CD14-positive monocyte (primary cell): Measurements from ENCODE around the gene CSF1R. TPM values are rescaled to one million over a fixed set of nuclear protein-coding genes. Genes with fewer than 3 reads are reported as not detected.

Experiments used
- DNase-seq, 3 donors: peaks; one replicate each; pipeline ENCODE4 v3.0.0-alpha.2; 2011 to 2022
- H2AFZ ChIP-seq: 2 replicates; pipeline ENCODE4 v1.6.0; 2012; ENCODE audit warnings: mild to moderate bottlenecking, low read depth, low read length, inconsistent platforms; ENCODE audit not compliant: insufficient read depth, poor library complexity, severe bottlenecking
- H3K27ac ChIP-seq, 2 donors: 1 replicate in 1 of 2; 2 replicates in 1 of 2; pipeline ENCODE4 v1.5.1; 2012 to 2013; ENCODE audit warnings: low read length in 2 of 2, control low read depth in 1 of 2, inconsistent platforms in 1 of 2, low read depth in 1 of 2, mild to moderate bottlenecking in 1 of 2
- H3K27me3 ChIP-seq, 2 donors: one replicate each; pipeline versions ENCODE4 v1.6.0 to v1.6.1; 2011 to 2013; ENCODE audit warnings: low read length in 2 of 2; ENCODE audit not compliant: control insufficient read depth in 2 of 2, insufficient read depth in 2 of 2
- H3K36me3 ChIP-seq, 2 donors: replicated peaks in 1 of 2; 1 replicate in 1 of 2; 2 replicates in 1 of 2; pipeline versions ENCODE4 v1.5.1 to v1.6.1; 2012 to 2013; ENCODE audit warnings: low read length in 2 of 2, control low read depth in 1 of 2, inconsistent platforms in 1 of 2, mild to moderate bottlenecking in 1 of 2; ENCODE audit not compliant: insufficient read depth in 2 of 2, control insufficient read depth in 1 of 2
- H3K4me1 ChIP-seq, 2 donors: 1 replicate in 1 of 2; 2 replicates in 1 of 2; pipeline versions ENCODE4 v1.5.1 to v1.6.1; 2012 to 2013; ENCODE audit warnings: low read length in 2 of 2, control low read depth in 1 of 2, inconsistent platforms in 1 of 2, mild to moderate bottlenecking in 1 of 2, moderate library complexity in 1 of 2; ENCODE audit not compliant: insufficient read depth in 2 of 2, control insufficient read depth in 1 of 2
- H3K4me2 ChIP-seq: replicated peaks from 2 replicates; pipeline ENCODE3; 2012; ENCODE audit warnings: low read length, moderate library complexity, mild to moderate bottlenecking; ENCODE audit not compliant: poor library complexity, severe bottlenecking; ENCODE audit errors: extremely low read depth
- H3K4me3 ChIP-seq, 3 experiments: fragments of 200-600 bp in 1 of 3; sonication (generic) in 1 of 3; replicated peaks in 1 of 3; 1 replicate in 2 of 3; 2 replicates in 1 of 3; pipeline ENCODE4 v1.5.1; 2011 to 2013; ENCODE audit warnings: low read length in 3 of 3, mild to moderate bottlenecking in 3 of 3, control low read depth in 2 of 3, low read depth in 2 of 3, inconsistent platforms in 1 of 3, moderate library complexity in 1 of 3
- H3K79me2 ChIP-seq: 2 replicates; pipeline ENCODE4 v1.6.0; 2012; ENCODE audit warnings: mild to moderate bottlenecking, control low read depth, inconsistent platforms, low read length, moderate library complexity; ENCODE audit not compliant: insufficient read depth
- H3K9ac ChIP-seq: 2 replicates; pipeline ENCODE4 v1.6.0; 2017; ENCODE audit warnings: low read length, mild to moderate bottlenecking; ENCODE audit not compliant: insufficient read depth, poor library complexity, severe bottlenecking
- H3K9me3 ChIP-seq, 2 donors: replicated peaks in 1 of 2; 1 replicate in 1 of 2; 2 replicates in 1 of 2; pipeline versions ENCODE4 v1.5.1 to v1.6.1; 2012 to 2013; ENCODE audit warnings: low read length in 2 of 2, control low read depth in 1 of 2; ENCODE audit not compliant: control insufficient read depth in 1 of 2, insufficient read depth in 1 of 2
- H4K20me1 ChIP-seq: 2 replicates; pipeline ENCODE4 v1.6.0; 2012; ENCODE audit warnings: mild to moderate bottlenecking, low read length, control low read depth, moderate library complexity; ENCODE audit not compliant: insufficient read depth
- H3K27ac Mint-ChIP-seq, 7 donors: one replicate each; pipeline ENCODE4 v1.8.0; 2020; ENCODE audit warnings: mild to moderate bottlenecking in 7 of 7, mixed read lengths in 7 of 7, moderate library complexity in 6 of 7, inconsistent platforms in 2 of 7
- H3K27me3 Mint-ChIP-seq, 3 donors: one replicate each; pipeline ENCODE4 v1.8.0; 2021 to 2022; ENCODE audit warnings: low read depth in 3 of 3, mild to moderate bottlenecking in 3 of 3, mixed read lengths in 3 of 3, moderate library complexity in 3 of 3, inconsistent platforms in 1 of 3
- H3K36me3 Mint-ChIP-seq, 2 donors: one replicate each; pipeline ENCODE4 v1.8.0; 2020; ENCODE audit warnings: mixed read lengths in 2 of 2, inconsistent platforms in 1 of 2, mild to moderate bottlenecking in 1 of 2
- H3K4me1 Mint-ChIP-seq: one replicate; pipeline ENCODE4 v1.8.0; 2020; ENCODE audit warnings: mild to moderate bottlenecking, mixed read lengths
- H3K4me3 Mint-ChIP-seq, 2 donors: one replicate each; pipeline ENCODE4 v1.8.0; 2020; ENCODE audit warnings: mild to moderate bottlenecking in 2 of 2, mixed read lengths in 2 of 2, moderate library complexity in 1 of 2
- H3K9me3 Mint-ChIP-seq, 7 donors: one replicate each; pipeline ENCODE4 v1.8.0; 2020 to 2022; ENCODE audit warnings: mixed read lengths in 7 of 7, mild to moderate bottlenecking in 6 of 7, moderate library complexity in 6 of 7, inconsistent platforms in 2 of 7
- WGBS: methylation state at CpG from one replicate; pipeline ENCODE4 v1.1.5; 2013; ENCODE audit warnings: missing lambda C conversion rate; ENCODE audit not compliant: insufficient coverage; 5-methylcytosine and 5-hydroxymethylcytosine counted together
- intact Hi-C, 2 donors: fragments of 100-400 bp; cut with micrococcal nuclease; formaldehyde crosslinking; loops; one replicate each; pipeline versions ENCODE4 v1.15.0 to v1.15.1; 2023
- polyA plus RNA-seq, 3 donors: library from polyadenylated mRNA; depleted of rRNA in 1 of 3; unstranded in 2 of 3; stranded (reverse) in 1 of 3; fragments of 300-500 nt in 2 of 3; fragments of >200 nt in 1 of 3; fragmentation: Illumina TruSeq in 2 of 3; gene quantifications; 1 replicate in 2 of 3; 2 replicates in 1 of 3; pipeline ENCODE4 v1.2.3, GENCODE V29; 2012 to 2021
- TF ChIP-seq, protein P1 (sequence below): fragments of 200-600 bp; IDR thresholded peaks from one replicate; pipeline ENCODE4 v1.8.0; 2022; ENCODE audit warnings: antibody characterized with exemption, mild to moderate bottlenecking

CSF1R gene
- polyA plus RNA-seq, 3 donors = 180 to 332 (median 242) TPM

DNA sequence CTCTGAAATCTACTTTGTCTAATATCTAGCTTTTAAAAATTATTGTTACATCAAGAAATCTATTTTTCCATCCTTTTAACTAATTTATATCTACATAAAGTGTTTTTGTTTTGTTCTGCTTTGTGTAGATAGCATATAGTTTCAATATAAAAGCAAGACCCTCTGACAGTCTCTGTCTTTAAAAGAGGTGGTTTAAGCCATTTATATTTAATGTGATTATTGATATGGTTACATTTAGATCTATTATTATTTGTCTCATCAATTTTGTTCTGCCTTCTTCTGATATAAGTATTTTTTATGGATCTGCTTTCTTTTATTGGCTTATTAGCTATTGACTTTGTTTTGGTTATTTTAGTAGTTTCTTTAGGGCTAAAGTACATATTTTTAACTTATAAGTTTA is 69.8 kb downstream of the CSF1R start:
- Histone ChIP-seq H3K79me2 (no peaks in the 10 kb centered on the region), H2AFZ (no peak overlapping the region), H3K27ac (no peak overlapping the region), H3K36me3 (peaks cover 97 to 100% of the 10 kb centered on the region in 2 donors), H3K9me3 (peaks cover 12 to 13% of the 10 kb centered on the region in 2 donors), H3K4me1 (no peaks in the 10 kb centered on the region), H3K4me3 (no peak overlapping the region), H3K4me2 (no peak overlapping the region), H3K27me3 (no peaks in the 10 kb centered on the region), H4K20me1 (no peaks in the 10 kb centered on the region), H3K9ac (no peak overlapping the region)
- TF ChIP-seq, protein P1, sequence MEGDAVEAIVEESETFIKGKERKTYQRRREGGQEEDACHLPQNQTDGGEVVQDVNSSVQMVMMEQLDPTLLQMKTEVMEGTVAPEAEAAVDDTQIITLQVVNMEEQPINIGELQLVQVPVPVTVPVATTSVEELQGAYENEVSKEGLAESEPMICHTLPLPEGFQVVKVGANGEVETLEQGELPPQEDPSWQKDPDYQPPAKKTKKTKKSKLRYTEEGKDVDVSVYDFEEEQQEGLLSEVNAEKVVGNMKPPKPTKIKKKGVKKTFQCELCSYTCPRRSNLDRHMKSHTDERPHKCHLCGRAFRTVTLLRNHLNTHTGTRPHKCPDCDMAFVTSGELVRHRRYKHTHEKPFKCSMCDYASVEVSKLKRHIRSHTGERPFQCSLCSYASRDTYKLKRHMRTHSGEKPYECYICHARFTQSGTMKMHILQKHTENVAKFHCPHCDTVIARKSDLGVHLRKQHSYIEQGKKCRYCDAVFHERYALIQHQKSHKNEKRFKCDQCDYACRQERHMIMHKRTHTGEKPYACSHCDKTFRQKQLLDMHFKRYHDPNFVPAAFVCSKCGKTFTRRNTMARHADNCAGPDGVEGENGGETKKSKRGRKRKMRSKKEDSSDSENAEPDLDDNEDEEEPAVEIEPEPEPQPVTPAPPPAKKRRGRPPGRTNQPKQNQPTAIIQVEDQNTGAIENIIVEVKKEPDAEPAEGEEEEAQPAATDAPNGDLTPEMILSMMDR = no peak
- DNase-seq = no peak
- Mint-ChIP-seq H3K4me1 (no peaks in the 10 kb centered on the region), H3K4me3 (no peak overlapping the region), H3K27me3 (no peaks in the 10 kb centered on the region), H3K27ac (no peak overlapping the region), H3K9me3 (peaks cover 5 to 22% (median 11%) of the 10 kb centered on the region in 7 donors), H3K36me3 (peaks cover 91 to 98% of the 10 kb centered on the region in 2 donors)
- intact Hi-C loops = no loop called here

GRCh38 chr5:150015415-150015814 is 70.9 kb downstream of the CSF1R start:
- H3K27ac ChIP-seq = no peak overlapping the region
- H3K4me1 Mint-ChIP-seq = no peaks in the 10 kb centered on the region
- no peak overlapping the region for H3K4me3 ChIP-seq
- WGBS = no CpG with 5 or more reads among the region's 3 CpGs
- H3K27ac Mint-ChIP-seq = no peak overlapping the region
- no peaks in the 10 kb centered on the region for H3K79me2 ChIP-seq
- peaks cover 5 to 22% (median 11%) of the 10 kb centered on the region in 7 donors for H3K9me3 Mint-ChIP-seq
- no peaks in the 10 kb centered on the region for H3K27me3 ChIP-seq
- DNase-seq = no peak
- H3K4me2 ChIP-seq = no peak overlapping the region
- H2AFZ ChIP-seq = no peak overlapping the region
- no peaks in the 10 kb centered on the region for H3K27me3 Mint-ChIP-seq
- H3K4me1 ChIP-seq = no peaks in the 10 kb centered on the region
- H3K9ac ChIP-seq = no peak overlapping the region
- no peak overlapping the region for H3K4me3 Mint-ChIP-seq
- peaks cover 1% of the 10 kb centered on the region for H4K20me1 ChIP-seq
- TF ChIP-seq, protein P1 = no peak
- H3K9me3 ChIP-seq = peaks cover 12 to 13% of the 10 kb centered on the region in 2 donors
- H3K36me3 Mint-ChIP-seq = peaks cover 91 to 98% of the 10 kb centered on the region in 2 donors
- H3K36me3 ChIP-seq = peaks cover 96 to 100% of the 10 kb centered on the region in 2 donors
- intact Hi-C loops = no loop called here
